HG02840 (cell line): ENCODE measurements around the gene SYNGR4.

Experiments
- ATAC-seq: cut with Tn5 transposase; IDR thresholded peaks from one replicate; pipeline ENCODE4 v1.9.1; 2021; ENCODE audit warnings: mild to moderate bottlenecking, moderate library complexity, moderate number of reproducible peaks; ENCODE audit not compliant: unreplicated experiment, low FRiP score

Gene SYNGR4

GRCh38 chr19:48395170-48395455 lies 30.9 kb downstream of the SYNGR4 start:
- ATAC-seq, result no peak

DNA sequence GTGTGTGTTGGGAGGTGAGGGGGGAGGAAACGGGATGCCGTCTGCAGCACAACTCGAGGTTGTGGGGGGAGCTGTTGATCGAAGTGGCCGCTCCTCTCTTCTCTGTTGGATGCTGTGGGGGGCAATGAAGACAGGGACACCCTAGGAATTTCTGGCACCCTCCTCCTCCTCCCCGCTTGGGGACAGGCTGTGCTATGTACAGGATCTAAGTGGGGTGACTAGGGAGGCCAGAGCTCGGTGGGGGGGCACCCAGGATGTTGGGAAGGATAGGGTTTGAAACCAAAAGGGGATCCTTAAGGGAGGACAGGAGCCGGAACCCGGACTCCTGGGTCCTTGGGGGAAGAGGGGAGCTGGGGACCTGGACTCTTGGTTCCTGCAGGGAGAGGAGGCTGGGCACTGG lies 31.3 kb downstream of the SYNGR4 start:
- no peak for ATAC-seq

- no peak for ATAC-seq
Observed at GRCh38 chr19:48396016-48396823, 32.1 kb downstream of the SYNGR4 start.

DNA sequence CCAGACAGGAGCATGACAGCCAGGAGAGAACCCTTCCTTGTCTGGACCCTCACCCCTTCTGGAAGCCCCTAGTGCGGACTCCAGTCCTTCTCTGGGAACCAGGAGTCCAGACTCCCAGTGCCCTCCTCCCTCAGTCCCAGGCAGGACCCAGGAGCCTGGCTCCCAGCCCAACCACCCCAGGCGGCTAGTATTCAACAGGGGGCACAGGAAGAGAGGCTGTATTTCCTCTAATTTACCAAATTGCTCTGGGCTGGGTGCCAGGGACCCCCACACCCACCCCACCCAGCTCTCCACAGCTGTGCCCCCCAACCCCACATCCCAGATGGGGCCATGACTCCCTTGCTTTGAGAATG lies 32.6 kb downstream of the SYNGR4 start:
- no peak for ATAC-seq

GRCh38 chr19:48397263-48398101 lies 33.3 kb downstream of the SYNGR4 start:
- ATAC-seq, result no peak

DNA sequence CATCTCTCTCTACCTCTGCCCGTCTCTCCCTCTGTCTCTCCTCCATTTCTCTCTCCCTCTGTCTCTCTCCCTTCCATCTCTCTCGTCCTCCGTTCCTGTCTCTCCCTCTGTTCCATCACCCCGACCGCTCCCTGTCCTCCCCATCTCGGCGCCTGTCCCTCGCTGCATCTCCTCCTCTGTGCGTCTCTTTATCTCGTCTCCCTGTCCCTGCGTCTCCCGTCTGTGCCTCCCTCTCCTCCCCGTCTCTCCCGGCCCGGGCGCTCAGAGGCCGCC lies 33.9 kb downstream of the SYNGR4 start:
- no peak for ATAC-seq

DNA sequence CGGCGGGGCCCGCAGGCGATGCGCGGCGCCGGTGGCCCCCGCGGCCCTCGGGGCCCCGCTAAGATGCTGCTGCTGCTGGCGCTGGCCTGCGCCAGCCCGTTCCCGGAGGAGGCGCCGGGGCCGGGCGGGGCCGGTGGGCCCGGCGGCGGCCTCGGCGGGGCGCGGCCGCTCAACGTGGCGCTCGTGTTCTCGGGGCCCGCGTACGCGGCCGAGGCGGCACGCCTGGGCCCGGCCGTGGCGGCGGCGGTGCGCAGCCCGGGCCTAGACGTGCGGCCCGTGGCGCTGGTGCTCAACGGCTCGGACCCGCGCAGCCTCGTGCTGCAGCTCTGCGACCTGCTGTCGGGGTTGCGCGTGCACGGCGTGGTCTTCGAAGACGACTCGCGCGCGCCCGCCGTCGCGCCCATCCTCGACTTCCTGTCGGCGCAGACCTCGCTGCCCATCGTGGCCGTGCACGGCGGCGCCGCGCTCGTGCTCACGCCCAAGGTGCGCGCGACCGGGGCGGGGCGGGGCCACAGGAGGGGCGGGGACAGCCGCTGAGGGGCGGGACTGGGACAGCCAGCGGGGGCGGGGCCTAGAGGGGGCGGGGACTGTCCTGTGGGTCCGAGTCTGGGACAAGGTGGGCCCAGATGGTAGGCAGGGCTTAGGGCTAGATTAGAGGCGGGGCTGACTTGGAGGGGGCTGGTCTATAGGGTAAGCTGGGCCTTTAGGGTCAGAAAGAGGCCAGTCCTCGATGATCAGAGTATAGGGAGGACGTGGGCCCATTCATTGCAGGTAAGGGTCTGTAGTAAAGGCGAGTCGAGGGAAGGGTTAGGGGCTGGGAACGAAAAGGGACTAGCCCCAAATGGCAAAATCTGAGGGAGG lies 34.4 kb downstream of the SYNGR4 start:
- ATAC-seq, result no peak

- ATAC-seq, result no peak
Observed at GRCh38 chr19:48400018-48400742, 36.0 kb downstream of the SYNGR4 start.

DNA sequence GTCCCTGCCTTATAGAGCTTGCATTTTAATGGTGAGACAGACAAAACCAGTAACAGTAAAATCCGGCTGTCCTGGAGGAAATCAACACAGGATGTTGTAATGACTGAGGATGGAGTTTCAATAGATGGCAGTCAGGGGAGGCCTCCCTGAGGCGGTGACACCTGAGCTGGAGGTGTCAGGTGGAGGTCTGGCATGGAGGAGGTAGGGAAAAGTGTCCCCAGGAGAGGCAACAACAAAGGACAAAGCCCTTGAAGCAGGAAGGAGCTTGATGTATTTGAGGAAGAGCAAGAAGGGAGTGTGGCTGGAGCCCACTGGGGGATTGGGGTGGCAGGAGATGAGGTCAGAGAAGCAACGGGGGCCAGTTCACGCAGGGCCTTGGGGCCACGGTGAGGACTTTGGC lies 37.1 kb downstream of the SYNGR4 start:
- no peak for ATAC-seq

DNA sequence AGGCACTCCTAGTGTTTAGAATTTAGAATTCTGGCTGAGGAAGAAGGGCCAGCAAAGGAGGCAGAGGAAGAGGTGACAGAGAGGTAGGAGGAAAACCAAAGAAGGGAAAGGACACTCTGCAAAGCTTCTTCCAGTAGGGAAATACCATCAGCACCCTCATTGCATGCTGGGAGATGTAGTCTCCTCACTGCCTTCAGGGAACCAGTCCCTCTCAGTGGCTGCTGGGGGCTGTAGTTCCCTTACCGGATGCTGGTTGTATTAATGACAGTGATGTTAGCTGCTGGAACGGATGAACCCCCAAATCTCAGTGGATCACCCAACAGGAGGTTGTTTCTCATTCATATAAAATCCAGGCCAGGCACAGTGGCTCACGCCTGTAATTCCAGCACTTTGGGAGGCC lies 39.4 kb downstream of the SYNGR4 start:
- ATAC-seq, result no peak

DNA sequence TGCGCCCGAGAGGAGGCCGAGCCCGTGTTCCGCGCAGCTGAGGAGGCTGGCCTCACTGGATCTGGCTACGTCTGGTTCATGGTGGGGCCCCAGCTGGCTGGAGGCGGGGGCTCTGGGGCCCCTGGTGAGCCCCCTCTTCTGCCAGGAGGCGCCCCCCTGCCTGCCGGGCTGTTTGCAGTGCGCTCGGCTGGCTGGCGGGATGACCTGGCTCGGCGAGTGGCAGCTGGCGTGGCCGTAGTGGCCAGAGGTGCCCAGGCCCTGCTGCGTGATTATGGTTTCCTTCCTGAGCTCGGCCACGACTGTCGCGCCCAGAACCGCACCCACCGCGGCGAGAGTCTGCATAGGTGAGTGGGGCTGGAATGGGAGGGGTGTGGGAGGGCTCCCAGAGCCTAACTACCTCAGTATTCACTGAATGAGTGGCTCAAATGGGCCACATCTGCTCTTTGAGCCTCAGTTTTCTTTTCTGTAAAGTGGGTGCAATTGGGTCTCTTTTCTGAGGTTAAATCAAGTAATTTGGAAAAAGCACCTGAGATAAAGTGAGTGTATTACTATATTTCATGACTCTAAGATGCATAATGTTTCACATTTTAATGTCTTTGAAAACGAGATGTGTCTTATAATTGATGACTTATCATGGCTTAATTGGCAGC lies 41.0 kb downstream of the SYNGR4 start:
- ATAC-seq, result no peak

DNA sequence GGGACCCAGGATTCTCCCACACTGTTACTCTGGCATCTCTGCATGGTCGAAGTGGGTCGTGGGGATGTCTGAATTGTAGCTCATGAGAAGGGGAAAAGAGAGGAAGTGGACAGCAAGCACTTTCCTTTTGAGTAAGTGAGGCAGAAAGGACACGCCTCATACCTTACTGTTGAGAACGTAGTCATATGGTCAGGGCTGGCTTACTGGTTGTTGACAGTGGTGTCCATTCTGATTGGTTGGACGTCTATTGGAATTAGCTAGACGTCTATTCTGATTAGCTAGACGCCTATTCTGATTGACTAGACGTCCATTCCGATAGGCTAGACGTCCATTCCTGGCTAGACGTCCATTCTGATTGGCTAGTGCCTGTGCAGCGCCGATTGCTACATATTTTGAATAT lies 41.7 kb downstream of the SYNGR4 start:
- ATAC-seq, result no peak

DNA sequence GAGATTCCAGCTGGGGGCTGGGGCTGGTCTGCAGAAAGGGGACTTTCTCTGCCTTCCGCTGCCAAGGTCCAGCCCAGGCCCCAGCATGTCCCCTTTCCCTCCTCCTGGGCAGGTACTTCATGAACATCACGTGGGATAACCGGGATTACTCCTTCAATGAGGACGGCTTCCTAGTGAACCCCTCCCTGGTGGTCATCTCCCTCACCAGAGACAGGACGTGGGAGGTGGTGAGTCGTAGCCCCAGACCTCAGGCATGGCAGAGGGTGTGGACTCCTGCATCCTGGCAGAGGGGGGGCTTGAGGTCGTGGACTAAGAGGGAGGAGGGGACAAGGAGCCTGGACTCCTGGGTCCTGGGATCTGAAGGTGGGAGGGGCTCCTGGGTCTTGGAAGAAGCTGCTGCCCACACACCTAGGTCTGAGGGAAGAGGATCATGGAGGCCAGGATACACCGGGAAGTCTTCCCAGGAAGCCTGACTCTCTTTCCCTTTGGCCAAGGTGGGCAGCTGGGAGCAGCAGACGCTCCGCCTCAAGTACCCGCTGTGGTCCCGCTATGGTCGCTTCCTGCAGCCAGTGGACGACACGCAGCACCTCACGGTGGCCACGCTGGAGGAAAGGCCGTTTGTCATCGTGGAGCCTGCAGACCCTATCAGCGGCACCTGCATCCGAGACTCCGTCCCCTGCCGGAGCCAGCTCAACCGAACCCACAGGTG lies 49.9 kb downstream of the SYNGR4 start:
- ATAC-seq, result no peak

GRCh38 chr19:48415395-48415794 lies 51.2 kb downstream of the SYNGR4 start:
- no peak for ATAC-seq

DNA sequence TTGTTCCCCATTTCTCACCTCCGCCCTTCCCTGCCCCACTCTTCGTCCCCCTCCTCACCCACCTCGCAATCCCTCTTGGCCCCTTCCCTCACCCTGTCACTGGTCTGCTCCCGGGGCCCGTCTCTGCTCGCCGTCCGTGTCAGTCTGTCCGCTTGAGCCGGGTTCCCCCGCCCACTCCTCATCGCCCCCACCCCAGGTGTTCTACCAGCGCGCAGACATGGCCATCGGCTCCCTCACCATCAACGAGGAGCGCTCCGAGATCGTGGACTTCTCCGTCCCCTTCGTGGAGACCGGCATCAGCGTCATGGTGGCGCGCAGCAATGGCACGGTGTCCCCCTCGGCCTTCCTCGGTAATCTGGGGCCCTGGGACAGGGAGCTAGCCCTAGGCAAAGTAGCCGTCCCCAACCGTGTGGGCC lies 51.6 kb downstream of the SYNGR4 start:
- ATAC-seq, result no peak

GRCh38 chr19:48417421-48417820 lies 53.3 kb downstream of the SYNGR4 start:
- ATAC-seq, result no peak

DNA sequence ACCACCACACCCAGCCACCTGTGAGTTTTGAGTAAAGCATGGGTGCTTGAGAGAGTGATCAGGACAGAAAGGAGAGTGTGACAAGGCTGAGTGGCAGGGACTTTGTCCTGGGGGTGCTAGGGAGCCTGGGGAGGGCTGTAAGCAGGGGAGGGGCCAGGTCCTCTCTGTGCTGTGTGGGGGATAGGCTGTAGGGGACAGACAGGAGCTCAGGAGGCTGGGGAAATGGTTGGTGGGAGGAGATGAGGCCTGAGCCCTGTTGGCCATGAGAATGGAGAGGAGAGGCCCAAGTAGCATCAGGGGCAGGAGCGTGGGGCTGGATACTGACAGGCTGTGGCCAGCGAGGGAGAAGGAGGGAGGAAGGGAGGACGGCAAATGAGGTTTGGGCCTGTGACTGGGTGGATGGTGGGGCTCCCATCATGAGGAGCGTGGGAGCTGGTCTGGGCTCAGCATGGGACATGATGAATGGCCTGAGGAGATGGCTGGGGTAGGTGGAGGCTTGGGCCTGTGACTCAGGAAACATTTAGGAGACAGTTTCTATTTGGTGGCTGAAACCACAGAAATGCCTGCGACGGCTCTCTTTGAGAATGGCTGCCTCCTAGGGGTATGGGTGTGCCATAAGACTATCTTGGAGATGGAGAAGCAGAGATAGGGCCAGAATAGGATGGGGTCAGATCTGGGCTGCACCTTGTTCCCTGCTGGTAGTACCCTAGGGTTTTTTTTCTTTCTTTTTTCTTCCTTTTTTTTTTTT lies 54.3 kb downstream of the SYNGR4 start:
- no peak for ATAC-seq

DNA sequence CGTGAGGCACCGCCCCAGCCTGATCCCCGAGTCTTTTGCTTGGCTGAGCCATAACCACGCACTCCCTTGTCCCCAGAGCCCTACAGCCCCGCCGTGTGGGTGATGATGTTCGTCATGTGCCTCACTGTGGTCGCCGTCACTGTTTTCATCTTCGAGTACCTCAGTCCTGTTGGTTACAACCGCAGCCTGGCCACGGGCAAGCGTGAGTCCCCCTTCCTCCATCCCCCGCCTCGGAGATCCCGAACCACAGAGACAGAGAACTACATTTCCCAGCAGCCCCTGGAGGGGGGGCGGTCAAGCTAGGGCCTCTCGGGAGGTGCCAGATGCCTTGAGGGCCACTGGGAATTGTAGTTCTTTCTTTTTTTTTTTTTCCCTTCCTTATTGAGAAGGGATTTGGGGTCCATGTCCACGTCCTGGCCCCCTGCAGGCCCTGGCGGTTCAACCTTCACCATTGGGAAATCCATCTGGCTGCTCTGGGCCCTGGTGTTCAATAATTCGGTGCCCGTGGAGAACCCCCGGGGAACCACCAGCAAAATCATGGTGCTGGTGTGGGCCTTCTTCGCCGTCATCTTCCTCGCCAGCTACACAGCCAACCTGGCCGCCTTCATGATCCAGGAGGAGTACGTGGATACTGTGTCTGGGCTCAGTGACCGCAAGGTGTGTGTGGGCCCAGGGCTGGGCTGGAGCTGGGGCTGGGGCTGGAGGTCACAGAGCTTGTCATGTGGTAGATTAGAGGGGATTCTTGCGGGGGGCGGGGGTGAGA lies 55.2 kb downstream of the SYNGR4 start:
- no peak for ATAC-seq
